GM18517 (cell line): Measurements from ENCODE around the gene CACNA2D4.

Experiments
- ATAC-seq: cut with Tn5 transposase; IDR thresholded peaks from one replicate; pipeline ENCODE4 v1.9.1; 2021; ENCODE audit warnings: mild to moderate bottlenecking, moderate library complexity; ENCODE audit not compliant: unreplicated experiment

Gene CACNA2D4

DNA sequence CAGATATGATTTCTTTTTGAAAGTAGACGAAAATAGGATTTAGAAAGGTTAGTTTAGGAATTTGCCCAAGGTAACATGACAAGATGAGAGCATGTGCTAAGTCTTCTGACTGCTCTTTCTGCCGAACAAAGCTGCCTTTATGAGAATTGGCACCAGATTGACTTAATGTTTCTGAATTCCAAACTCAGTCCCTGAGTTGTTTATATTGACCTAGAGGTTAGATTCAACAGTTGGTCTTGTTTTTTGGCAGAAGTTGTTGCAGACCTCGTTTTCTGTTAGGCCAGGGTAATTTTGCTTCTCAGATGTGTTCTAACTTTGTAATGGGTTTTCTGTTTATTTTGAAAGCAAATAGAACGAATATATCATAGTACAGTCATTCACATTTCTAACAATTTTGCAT, 159.6 kb downstream of the CACNA2D4 start:
- no peak for ATAC-seq

DNA sequence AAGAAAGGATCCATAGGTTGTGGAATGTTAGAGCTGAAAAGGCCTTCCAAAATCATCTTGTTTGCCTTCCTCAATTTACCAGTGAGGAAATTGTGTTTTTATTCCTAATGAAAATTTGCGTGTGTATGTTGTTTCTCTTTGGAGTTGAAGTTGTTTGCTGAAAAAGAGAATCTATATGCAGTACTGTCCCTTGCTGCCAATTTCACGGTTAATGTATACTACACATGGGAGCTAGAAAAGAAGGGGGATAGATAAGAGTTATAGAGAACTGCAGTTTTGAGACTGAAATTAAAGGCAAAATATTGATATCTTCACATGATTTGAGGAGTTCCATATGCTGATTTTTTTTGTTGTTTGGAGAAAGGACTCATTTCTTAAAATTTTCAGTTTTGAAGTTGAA, 160.1 kb downstream of the CACNA2D4 start:
- ATAC-seq = no peak

DNA sequence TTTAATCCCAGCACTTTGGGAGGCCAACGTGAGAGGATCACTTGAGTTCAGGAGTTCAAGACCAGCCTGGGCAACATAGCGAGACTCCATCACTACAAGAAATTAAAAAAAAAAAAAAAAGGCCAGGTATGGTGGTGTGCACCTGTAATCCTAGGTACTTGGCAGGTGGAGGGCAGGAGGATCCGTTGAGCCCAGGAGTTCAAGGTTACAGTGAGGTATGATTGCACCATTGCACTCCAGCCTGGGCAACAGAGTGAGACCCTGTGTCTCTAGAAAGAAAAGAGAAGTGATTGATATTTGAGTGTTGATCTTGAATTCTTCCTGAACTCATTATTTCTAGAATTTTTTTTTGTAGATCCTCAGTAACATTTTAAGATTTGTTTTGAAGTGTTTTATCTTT, 168.2 kb downstream of the CACNA2D4 start:
- no peak for ATAC-seq

DNA sequence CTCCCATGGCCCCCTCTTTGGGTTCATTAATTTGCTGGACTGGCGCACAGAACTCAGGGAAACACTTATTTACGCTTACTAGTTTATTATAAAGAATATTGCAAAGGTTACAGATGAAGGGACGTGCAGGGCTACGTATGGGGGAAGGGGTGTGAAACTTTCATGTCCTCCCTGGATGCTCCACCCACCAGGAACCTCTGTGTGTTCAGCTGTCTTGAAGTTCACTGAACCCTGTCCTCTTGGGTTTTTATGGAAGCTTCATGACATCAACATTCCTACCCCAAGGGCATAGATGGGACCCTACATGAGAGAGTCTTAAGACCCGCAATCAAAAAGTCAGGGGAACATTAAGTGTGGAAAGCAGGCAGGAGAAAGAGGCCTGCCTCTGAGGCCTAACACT, 169.4 kb downstream of the CACNA2D4 start:
- no peak for ATAC-seq

- ATAC-seq = no peak
Measured at GRCh38 chr12:1747609-1748008, 170.8 kb downstream of the CACNA2D4 start.

GRCh38 chr12:1744932-1745331, 173.5 kb downstream of the CACNA2D4 start:
- no peak for ATAC-seq
